HG03175 (cell line): ENCODE measurements around the gene IL1RAPL1.

Source experiments
- ATAC-seq: cut with Tn5 transposase; IDR thresholded peaks from one replicate; pipeline ENCODE4 v1.9.1; 2021; ENCODE audit warnings: mild to moderate bottlenecking, moderate library complexity; ENCODE audit not compliant: unreplicated experiment

The IL1RAPL1 gene

DNA sequence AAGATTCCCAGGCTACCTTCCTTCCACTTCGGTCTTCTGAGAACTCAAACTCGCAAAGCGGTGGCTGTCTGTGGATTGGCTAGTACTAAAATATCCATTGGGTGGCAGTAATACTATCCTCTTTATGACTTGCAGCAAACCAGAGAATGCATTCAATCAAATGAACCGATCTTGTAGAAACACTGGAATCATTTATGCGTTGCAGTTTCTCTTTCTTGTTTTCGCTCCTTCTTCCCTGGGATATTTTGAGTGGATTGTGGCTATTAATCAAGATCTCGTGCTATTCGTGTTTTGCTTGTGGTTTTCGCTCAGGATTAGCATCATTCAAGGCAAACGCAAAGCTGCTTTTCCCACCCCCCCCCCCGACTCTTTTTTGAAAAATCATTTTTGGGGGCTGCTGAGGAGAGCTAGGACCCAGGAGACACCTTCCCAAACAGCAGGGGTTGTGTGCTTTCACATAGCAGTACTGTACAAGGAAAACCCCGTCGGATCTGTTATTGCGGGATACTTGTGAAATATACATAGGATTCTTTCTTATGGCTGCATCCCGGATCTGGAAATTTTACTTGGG is at the start of gene IL1RAPL1:
TSS of gene IL1RAPL1 (plus strand) at position 466 of the 571 bp plus-strand sequence.
- no peak for ATAC-seq

DNA sequence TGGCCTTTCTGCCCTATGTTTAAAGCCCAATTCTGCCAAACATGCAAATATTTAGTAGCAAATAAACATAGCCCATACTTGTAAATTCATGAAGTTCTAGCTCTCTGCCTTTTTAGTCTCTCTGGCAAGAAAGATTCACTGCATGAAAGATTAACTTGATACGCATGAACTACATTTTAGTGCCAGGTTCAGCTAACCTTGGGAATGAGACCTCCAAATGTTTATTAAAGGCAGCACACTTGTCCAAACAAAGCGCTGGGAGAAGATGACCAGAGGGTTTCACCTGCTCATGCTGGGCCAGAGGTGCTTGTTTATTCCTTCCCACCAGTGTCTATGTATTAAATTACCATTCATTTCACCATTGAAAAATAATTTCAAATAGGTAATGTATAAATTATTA is 44.5 kb upstream of the IL1RAPL1 start:
- ATAC-seq, result no peak

DNA sequence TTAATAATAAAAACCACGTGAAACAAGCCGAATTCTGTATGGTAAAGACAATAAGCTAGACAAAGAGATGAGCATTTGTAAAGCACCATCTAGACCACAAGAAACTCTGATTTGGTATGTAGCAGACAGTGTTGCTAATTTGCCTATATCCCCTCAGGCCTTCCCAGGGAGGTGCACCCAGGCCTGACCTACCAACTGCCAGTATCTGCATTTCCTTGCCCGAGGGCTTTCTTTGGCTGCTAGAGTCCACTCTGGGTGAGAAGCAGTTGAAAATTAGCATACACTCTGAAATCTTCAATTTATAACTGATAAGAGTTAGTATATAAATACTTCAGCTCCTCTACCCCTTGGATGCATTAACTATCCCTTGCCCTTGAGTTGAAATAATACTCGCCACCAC is 37.4 kb upstream of the IL1RAPL1 start:
- no peak for ATAC-seq

DNA sequence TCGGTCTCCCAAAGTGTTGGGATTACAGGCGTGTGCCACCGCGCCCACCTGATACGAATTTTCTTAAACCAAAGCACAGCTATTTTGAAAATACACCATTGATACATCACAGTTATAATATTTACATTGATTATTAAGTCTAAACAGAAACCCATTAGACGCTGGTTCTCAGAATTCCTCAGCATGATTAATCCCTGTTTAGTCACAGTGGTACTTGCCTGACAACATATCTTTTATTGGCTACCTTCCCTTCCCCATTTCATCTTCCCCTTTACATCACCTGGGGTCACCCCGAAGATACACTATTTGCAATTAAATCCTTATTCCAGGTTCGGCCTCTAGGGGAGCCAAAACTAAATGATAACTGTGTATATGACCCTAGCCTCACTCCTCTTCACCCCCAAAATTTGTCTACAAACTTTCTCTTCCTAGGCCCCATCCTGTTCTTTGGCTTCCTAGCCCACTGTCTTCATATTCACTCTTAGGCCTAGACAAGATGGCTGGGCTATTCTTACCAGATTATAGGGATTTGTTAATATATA is 36.8 kb upstream of the IL1RAPL1 start:
- ATAC-seq, result no peak

DNA sequence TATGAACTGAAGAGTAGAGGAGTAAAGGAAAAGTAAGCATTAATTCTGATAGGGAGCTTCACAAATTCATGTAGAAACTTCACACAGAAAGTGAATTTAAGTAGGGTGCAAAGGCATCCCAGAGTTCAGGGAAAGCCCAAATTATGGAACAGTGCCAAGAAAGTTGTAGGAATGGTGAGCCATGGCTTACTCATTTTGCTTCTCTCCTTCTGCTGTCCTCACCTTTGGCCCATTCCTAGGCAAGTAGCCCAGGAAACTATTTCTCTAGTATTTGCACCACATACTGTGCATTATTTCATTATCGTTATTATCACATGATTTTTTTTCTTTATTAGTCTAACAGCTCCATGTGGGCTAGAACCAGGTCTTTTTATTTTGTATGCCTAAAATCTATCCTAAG is 34.9 kb upstream of the IL1RAPL1 start:
- no peak for ATAC-seq

DNA sequence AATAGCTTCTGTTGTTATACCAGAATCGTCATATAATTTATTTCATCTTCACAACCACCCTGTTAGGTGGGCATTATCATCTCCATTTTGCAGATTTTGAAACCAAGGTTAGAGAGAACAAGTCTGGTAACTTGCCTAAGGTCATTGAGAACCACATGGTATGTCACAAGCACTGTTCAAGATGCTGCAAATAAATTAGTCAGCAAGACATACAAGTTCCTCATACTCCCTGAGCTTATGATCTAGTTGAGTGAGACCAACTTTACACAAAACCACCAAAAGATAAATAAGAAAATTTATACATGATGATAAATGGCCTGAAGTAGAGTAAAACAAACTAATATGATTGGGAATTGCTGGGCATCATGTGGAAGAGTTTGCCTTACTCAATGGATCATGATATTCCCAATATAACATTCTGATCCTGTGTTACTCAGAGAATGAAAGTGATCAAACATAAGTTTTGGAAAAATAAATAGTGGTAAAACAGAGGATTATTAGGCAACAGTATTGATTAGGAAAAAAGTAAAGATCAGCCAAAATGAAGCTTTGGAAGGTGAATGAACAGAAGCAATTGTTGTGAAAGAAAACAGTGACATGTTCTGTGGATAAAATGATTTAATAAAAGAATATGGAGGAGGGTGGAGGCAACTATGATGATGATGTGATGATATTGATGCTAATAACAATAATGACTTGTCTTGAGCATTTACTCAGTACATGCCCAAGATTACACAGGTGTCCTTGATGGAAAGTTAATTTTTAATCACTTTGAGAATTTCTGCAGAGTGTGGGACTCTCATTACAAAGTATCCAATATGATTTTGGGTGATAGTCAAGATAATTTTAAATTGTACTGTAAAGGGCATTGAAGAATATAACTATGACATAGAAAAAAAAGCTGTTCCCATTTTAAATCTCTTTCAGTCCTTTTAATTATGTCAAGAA is 34.1 kb upstream of the IL1RAPL1 start:
- no peak for ATAC-seq

DNA sequence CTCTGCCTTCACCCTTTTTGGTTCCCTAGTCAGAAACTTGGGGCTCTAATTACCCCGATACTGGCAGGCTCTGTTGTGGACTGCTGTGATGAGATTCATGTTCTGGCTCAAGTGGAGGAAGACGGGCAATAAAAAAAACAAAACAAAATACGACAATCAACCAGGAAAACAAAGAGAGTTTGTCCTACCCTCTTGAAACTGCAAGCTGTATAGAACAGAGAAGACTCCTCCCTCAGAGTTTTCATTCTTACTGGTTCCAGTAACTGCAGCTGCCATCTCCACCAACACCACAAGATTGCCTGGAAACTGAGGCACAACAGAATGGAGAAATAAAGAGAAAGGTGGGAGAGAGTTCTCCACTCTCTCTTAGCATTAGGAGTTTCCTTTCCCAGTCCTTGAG is 11.1 kb upstream of the IL1RAPL1 start:
- ATAC-seq, result no peak

DNA sequence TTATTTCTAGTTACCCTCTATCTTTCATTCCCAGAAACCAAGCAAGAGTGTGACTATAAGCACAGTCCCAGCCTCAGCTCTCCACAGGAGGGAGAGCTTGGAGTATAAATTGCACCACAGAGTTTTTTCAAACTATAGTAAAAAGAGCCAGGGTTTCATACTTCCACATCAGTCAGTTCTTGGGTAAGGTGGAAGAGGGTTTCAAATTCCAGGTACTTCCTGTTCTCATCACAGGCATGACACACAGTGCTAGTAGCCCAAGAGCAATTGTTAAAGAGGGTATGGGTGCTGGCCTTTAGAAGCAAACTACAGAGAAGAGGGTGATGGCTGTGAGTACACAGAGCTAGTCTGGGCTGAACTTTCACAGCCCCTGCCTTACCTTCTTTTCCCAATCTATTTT is 5.7 kb upstream of the IL1RAPL1 start:
- no peak for ATAC-seq

DNA sequence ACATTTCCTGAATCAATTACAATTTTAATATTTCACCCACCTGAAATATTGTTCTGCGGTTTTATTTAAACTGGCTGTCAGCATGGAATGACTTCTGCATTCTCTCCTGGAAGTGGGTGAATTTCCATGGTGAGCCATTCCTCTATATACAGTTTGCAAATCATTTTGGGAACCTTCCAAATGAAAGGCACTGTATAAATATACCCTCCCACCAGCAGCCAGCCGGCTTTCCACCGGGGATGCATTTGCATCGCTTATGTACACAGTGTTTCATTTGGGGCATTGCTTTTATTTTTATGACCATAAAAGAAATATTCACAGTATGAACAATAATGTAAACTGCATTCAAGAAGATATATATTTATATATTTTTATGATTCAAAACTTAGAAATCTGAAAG is 4.7 kb upstream of the IL1RAPL1 start:
- ATAC-seq, result no peak

DNA sequence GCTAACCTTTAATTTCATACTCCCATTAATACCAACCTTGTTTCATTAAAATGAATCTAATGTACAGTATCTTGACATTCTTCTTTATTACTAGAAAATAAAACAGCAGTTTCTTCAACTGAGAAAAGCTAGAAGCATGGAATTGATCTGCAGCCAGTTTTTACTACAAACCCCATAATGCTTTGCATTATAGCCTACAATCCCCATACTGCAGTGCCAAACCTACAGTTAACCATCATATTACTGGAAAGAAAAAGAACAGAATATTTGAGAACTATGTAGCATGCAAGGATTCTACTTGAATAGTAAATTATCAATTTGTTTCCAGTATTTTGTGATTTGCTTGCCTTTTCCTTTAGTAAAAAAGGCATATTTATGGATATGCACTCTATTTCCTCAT is 3.2 kb upstream of the IL1RAPL1 start:
- no peak for ATAC-seq

DNA sequence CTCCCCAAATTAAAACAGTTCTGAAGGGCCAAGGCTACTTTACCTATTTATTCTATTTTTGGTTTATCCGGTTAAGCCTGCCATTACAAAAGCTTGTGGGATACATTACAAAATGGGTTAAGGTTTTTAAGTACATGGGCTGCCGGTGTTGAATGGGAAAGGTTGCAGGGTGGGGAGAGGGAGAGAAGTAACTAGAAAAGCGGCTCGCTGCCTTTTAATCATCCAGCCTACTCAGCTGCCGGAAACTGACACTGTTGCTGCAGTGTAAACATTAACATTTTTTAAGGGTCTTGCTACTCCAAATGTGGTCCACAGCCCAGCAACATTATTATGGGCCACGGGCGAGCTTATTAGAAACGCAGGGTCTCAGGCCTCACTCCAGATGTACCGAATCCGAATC is 1.5 kb upstream of the IL1RAPL1 start:
- no peak for ATAC-seq

DNA sequence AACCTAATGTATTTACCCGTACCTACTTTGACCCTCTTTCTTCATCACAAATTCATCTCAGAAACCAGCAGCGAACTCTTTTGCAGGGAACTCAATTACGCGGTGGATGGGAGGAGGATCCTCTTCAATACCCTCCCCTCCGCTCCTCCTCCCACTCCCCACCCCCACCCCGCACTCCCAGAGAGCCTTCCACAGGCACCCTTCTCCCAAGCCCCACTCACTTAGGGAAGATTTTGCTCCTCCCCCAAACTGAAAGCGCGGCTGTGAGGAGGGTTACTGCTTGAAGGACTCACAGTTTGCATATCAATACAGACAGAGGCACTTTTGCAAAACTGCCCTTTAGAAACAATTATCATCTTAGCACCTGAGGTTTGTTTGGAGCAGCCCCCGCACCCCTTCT is 960 bp upstream of the IL1RAPL1 start:
- no peak for ATAC-seq

DNA sequence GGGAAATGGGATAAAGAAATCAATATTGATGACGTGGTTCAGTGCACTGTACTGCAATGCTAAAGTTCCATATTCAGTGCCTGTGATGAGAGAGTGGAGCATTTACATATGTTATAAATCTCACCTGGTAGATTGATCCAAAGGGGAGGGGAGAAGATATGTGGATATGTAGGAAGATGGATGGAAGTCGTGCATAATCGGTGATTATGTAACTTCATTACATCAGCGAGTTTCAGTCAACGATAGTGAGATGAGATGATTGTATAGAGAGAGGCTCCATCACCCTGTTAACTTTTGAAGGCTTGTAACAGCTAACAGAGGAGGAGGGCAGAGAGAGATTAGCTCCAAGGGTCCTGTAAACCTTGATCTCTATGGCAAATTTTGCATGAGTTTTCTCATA is 1.8 kb downstream of the IL1RAPL1 start:
- ATAC-seq, result no peak

DNA sequence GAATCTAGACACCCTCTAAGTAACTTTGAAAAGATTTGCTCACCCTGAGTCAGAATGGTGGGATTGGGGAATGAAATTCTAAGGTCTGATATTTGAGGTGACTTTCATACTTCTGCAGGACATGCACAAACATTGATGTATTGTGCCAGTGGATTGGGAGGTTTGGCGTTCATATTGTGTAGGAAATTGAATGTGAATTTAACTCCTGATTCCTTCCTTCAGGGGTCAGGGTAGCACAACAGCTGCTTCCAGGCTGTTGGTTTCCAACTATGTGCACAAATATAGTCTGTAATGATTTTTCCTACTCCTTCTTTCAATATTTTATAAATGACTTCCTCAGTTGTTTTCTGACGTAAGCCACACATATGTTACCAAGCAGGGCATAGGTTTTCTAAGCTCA is 3.1 kb downstream of the IL1RAPL1 start:
- no peak for ATAC-seq

DNA sequence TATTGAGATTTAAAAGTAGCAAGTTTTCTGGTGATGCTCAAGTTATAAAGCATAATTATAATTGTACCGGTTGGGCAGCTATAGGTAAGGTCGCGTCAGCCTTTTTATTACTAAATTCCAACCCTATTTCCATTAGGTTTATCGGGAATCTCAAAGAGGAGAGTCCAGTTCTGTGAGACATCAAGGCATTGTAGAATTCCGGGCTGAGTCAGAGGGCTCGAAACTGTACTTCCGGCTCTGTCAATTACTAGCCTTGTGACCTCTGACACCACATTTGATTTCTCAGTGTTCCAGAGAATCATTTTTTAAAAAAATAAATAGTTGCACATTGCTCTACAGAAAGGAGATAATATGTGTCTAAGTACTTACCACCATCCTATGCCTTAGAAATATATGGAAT is 4.3 kb downstream of the IL1RAPL1 start:
- ATAC-seq, result no peak

DNA sequence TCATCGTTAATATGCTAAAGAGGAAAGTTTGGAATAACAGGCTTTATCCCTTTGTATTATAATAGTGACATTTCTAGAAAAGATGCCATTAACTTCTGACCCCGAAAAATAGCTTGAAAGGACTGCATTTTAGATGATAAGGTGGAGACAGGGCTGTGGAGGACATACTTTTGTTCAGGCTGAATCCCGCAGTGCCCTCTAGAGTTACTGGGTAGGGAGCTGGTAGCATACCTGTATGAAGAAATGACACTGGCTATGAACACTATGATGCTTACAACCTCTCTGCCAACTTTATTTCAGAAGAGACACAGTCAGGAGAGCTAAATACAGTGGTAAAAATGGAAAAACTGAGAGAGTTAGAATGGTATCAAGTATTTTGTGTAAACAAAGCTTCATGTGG is 8.1 kb downstream of the IL1RAPL1 start:
- no peak for ATAC-seq

DNA sequence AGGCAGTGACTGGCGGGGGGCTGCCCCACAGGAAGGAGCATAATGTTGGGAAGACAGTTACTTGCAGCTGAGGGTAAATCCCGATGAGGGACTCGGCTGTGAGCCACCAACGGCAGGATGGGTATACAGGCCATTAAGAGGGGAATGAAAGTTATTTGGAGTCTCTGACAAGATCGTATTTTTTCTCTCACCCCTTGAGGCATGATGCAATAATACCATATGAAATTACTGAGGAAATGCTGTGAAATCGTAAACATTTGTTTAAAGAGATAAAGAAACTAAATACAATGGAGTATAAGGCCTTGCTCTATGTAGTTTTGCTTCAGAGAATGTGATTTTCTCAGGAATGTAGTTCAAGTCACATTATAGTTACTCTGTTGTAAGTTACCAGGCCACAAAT is 12.7 kb downstream of the IL1RAPL1 start:
- no peak for ATAC-seq

DNA sequence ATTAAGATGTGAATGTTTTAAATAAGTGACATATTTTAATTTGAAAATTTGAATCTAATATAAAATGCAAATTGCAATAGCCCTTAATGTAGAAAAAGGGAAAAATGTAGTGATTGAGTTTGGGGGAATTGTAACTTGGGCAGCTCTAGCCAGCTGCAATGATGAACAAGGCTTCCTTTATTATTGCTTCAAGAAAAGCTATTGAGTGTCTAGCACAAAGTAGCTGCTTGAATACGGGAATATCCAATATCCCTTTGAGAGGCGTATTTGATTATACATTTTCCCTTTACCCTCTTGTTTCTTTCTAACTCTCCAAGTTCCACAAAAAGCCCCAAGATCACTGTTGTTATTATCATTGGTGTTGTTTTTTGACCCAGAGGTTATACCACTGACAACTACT is 21.8 kb downstream of the IL1RAPL1 start:
- no peak for ATAC-seq

DNA sequence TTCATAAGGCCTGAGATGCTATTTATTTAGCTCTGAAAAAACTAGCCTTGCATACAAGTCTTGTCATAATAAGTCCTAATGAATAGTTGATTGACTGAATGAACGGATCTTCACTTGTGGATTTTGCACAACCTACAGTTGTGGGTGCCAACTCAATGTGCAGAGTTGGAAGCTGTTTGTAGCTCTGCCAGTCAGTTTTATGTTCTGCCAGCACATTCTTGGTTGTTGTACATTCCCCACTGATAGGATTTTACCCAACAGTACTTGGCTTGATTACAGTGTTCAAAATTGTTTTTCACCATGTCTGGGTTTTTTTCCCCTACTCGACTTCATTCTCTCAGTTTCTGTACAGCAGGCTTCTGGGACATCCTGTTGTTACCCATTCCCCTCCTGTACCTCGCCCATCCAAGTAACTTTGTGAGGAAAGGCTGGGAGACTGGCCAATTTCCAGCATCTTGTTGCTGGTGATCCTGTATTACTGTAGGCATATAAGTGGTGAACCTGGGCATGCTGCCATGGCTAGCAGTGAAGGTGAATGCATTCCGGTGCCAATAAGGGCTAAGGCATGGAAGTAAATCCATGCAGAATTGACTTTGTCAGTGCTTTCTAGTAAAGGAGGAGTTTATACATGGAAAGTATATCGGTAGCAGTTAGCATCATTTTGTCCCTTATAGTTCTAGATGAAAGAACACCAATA is 22.8 kb downstream of the IL1RAPL1 start:
- no peak for ATAC-seq

DNA sequence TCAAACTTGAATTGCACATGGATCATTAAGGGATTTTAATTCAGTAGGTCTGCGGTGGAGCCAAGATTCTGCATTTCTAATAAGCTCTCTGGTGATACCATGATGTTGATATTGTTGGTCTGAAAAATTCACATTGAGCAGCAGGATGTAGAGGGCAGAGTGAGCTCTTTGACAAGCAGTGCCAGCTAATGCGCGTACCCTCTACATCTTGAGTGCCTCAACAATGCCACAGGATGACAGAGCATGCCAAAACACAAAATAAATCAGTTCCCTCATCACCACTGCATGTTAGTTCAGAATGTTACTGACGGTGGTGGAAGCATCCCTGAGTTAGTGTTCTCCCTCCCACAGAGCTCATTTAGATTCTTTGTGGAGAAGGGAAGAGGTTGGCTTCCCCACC is 23.5 kb downstream of the IL1RAPL1 start:
- ATAC-seq, result no peak

DNA sequence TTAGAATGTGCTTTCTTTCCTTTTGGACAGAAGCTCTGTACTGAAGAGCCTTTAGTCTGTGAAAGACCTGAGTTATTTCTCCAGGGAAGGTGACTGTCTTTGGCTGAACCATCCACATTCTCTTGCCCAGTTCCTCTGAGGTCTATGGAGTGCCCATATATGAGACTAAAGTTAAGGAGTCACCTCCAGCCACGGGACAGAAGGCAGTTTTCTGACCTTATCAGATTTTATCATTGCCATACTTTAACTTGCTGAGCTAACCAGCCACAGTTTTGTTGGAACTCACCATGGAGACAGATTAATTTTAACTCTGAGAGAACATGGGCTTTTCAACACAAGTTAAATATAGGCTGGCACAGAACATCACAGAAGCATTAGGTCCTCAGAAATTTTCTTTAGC is 26.3 kb downstream of the IL1RAPL1 start:
- ATAC-seq, result no peak

DNA sequence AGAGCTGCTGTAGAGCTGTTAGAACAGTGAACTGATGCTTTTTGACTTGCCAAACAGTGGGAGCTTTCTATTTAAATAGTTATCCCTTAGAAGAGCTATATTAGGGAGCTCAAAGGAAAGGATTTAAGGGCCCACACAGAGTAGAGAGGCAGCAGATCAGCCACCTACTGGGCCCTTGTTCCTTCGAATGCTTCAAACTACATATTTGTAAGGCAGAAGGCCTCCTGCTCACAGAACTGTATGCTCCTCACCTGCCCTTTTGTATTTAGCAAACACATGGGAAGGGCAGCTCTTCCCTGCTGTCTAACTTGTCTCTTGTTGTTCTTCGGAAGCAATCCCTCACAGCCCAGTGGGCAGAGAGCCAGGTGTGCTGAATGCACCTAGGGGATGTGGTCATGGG is 38.0 kb downstream of the IL1RAPL1 start:
- no peak for ATAC-seq
